ENCODE results near the gene PANK4. TPM values are rescaled to one million over a fixed set of nuclear protein-coding genes. Genes with fewer than 3 reads are reported as not detected.

PANK4 gene
- total RNA-seq, 2 experiments from 2014 or later: 86.5 to 88.9 TPM

- POLR2A ChIA-PET: interaction anchor here (0.8 to 6.9 kb wide), 26 partner anchors 10 to 358 kb away, joined by 3 to 128 read pairs (median 4); partner anchors contain the start of genes FAAP20, HES5, MORN1 and PANK4
- no peaks in the 10 kb centered on the region for H3K36me3 Mint-ChIP-seq
Measured at GRCh38 chr1:2546515-2547209, 20.3 kb upstream of the PANK4 start.

GRCh38 chr1:2545754-2546514, 19.5 kb upstream of the PANK4 start:
- Mint-ChIP-seq H3K36me3 (no peaks in the 10 kb centered on the region), H3K4me1 (peaks cover 9% of the 10 kb centered on the region), H3K27me3 (peaks cover 5% of the 10 kb centered on the region), H3K27ac (peak overlapping the region; percentile 96), H3K4me3 (peak overlapping the region; percentile 91), H3K9me3 (no peaks in the 10 kb centered on the region)
- POLR2A ChIA-PET: interaction anchor here (0.6 to 6.9 kb wide), 16 partner anchors 11 to 355 kb away, joined by 3 to 128 read pairs (median 6); partner anchors contain the start of genes FAAP20, HES5, MORN1 and PANK4
- DNase-seq (peak; percentile 91), ATAC-seq (ENCODE audit: low read depth) (peak; percentile 37)

More at GRCh38 chr1:2546515-2547209, 20.3 kb upstream of the PANK4 start:
- H3K4me1 Mint-ChIP-seq: peaks cover 10% of the 10 kb centered on the region
- DNase-seq (peak; percentile 88), ATAC-seq (ENCODE audit: low read depth) (peak; percentile 54)
- peak overlapping the region; percentile 96 for H3K27ac Mint-ChIP-seq
- H3K27me3 Mint-ChIP-seq: no peaks in the 10 kb centered on the region
- peak overlapping the region; percentile 91 for H3K4me3 Mint-ChIP-seq
- H3K9me3 Mint-ChIP-seq: no peaks in the 10 kb centered on the region

DNA sequence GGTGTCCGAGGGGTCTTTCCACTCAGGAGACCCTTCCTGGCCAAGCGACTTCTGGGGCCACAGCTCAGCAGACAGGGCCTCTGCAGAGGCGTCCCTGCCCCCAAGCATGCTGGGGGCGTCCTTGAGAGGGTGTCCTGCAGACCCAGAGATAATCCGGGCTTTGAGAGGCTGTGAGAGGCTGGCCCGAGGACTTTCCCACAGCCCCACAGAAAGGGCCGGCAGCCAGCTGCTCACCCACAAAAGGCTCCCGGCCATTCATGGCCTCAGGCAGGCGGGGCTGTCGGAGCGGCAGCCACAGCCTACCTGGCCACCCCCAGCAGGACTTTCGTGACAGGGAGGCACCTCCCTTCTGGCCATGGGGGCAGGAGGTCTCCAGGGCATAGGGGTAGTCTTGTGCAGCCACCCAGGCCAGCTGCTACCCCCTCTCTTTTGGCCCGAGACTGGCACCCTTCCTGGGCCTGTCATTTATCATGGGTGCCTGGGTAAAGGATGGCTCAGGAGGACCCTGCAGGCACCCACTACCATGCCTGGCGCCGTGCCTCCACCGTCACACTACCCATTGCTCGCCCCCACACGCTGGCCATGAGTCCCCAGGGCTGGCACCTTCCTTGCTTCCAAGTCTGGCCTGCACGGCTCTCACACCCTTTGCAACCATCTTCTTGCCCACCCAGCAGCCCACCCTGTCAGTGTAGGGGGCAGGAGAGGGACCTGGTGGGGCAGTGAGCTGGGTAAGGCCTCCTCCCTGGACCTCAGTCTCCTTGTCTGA, 18.7 kb upstream of the PANK4 start:
- Mint-ChIP-seq H3K9me3 (no peaks in the 10 kb centered on the region), H3K4me1 (peaks cover 7% of the 10 kb centered on the region), H3K4me3 (no peak overlapping the region), H3K27me3 (peaks cover 5% of the 10 kb centered on the region), H3K27ac (no peak overlapping the region), H3K36me3 (no peaks in the 10 kb centered on the region)
- POLR2A ChIA-PET: interaction anchor here (0.8 to 6.9 kb wide), 12 partner anchors 11 to 350 kb away, joined by 3 to 128 read pairs (median 6); partner anchors contain the start of genes FAAP20, HES5, MORN1 and PANK4
- ATAC-seq (ENCODE audit: low read depth): no peak
- no peak for DNase-seq

DNA sequence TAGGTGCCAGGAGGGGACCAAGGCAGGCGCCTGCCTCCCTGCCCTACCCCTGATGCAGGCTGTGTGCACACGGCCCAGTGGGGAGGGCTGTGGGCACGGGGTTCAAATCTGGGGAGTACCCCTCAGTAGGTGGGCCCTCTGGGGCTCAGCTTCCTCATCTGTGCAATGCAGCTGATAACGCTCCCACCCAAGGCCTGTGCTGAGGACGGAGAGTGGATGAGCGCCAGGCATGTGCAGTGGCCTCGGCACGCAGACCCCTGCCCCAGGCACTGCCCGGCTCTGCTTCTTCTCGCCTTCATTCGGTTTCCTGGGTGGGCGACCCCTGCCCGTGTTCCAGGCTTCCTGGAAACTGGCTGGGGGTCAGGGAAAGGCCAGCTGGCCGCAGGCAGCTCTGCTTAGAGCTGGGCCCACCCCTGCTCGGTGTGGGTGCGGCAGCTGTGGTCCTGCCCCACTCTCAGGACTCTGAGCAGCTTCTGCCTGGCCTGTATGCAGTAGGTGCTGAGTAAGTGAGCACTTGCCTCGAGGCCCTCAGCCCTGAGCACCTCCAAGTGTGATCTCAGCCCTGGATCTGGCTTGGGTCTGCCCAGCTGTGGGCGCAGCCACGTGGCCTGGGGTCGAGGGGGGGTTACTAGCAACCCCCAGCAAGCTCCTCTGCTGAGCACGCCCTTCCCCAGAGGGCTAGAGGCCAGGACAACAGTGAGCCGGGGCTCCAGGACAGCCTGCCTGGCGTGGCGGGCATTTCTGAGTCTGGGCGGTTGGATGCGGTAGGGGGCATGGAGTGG, 17.9 kb upstream of the PANK4 start:
- ATAC-seq (ENCODE audit: low read depth) (no peak), DNase-seq (no peak)
- POLR2A ChIA-PET: interaction anchor here (0.7 to 6.9 kb wide), 6 partner anchors 10 to 131 kb away, joined by 3 to 128 read pairs (median 18); partner anchors contain the start of genes HES5, PANK4 and TNFRSF14
- H3K27ac Mint-ChIP-seq: no peak overlapping the region
- no peak overlapping the region for H3K4me3 Mint-ChIP-seq
- H3K36me3 Mint-ChIP-seq: no peaks in the 10 kb centered on the region
- peaks cover 5% of the 10 kb centered on the region for H3K27me3 Mint-ChIP-seq
- no peaks in the 10 kb centered on the region for H3K9me3 Mint-ChIP-seq
- peaks cover 7% of the 10 kb centered on the region for H3K4me1 Mint-ChIP-seq

GRCh38 chr1:2543543-2544092, 17.2 kb upstream of the PANK4 start:
- DNase-seq (peak; percentile 66), ATAC-seq (ENCODE audit: low read depth) (no peak)
- POLR2A ChIA-PET: interaction anchor here (0.7 to 6.9 kb wide), 2 partner anchors 10 to 18 kb away, joined by 3 to 128 read pairs; partner anchors contain the start of gene PANK4
- no peak overlapping the region for H3K27ac Mint-ChIP-seq
- H3K4me1 Mint-ChIP-seq: peaks cover 3% of the 10 kb centered on the region
- H3K4me3 Mint-ChIP-seq: no peak overlapping the region
- H3K27me3 Mint-ChIP-seq: peaks cover 5% of the 10 kb centered on the region
- no peaks in the 10 kb centered on the region for H3K9me3 Mint-ChIP-seq
- H3K36me3 Mint-ChIP-seq: no peaks in the 10 kb centered on the region

DNA sequence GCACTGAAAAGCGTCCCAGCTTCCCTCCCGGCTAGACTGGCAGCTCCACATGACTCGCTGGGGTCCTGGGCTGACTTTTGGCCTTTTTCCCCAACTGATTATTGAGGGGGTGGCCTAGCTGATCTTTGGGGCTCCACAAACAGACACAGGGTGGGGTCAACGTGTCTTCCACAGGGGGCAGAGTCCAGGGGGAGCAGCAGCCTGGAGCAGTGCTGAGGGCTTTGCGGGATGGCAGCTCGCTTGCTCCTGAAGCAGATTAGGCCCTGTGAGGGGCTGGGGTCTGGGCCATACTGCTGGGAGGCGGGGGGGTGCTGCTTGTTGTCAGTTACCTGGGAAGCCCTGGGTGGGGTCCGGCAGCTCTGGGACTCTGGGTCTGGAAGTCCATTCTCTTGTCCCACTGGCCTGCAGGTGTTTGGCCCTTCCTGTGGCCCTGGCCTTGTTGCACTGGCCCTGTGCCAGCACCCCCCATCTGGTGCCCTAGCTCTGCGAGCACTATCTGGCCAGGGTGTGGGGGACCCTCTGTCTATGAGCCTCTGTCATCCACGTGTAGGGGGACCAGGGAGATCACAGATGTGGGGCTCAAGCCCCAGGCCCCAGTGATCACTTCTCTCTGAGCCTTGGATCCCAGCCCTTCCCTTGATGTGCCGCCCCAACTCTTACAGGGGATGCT, 16.0 kb upstream of the PANK4 start:
- Mint-ChIP-seq H3K27me3 (peaks cover 5% of the 10 kb centered on the region), H3K27ac (peak overlapping the region; percentile 38), H3K36me3 (no peaks in the 10 kb centered on the region), H3K4me1 (no peaks in the 10 kb centered on the region), H3K9me3 (no peaks in the 10 kb centered on the region), H3K4me3 (no peak overlapping the region)
- ATAC-seq (ENCODE audit: low read depth) (no peak), DNase-seq (no peak)
- POLR2A ChIA-PET: interaction anchor here (1.0 to 1.3 kb wide), 4 partner anchors 14 to 42 kb away, joined by 3 to 4 read pairs (median 4); partner anchors contain the start of genes PANK4 and TNFRSF14

GRCh38 chr1:2541619-2542245, 15.3 kb upstream of the PANK4 start:
- H3K4me3 Mint-ChIP-seq: no peak overlapping the region
- H3K4me1 Mint-ChIP-seq: no peaks in the 10 kb centered on the region
- H3K36me3 Mint-ChIP-seq: no peaks in the 10 kb centered on the region
- ATAC-seq (ENCODE audit: low read depth) (no peak), DNase-seq (no peak)
- POLR2A ChIA-PET: interaction anchor here (1.0 to 1.3 kb wide), 4 partner anchors 14 to 42 kb away, joined by 3 to 4 read pairs (median 4); partner anchors contain the start of genes PANK4 and TNFRSF14
- H3K9me3 Mint-ChIP-seq: no peaks in the 10 kb centered on the region
- peaks cover 5% of the 10 kb centered on the region for H3K27me3 Mint-ChIP-seq
- H3K27ac Mint-ChIP-seq: no peak overlapping the region

DNA sequence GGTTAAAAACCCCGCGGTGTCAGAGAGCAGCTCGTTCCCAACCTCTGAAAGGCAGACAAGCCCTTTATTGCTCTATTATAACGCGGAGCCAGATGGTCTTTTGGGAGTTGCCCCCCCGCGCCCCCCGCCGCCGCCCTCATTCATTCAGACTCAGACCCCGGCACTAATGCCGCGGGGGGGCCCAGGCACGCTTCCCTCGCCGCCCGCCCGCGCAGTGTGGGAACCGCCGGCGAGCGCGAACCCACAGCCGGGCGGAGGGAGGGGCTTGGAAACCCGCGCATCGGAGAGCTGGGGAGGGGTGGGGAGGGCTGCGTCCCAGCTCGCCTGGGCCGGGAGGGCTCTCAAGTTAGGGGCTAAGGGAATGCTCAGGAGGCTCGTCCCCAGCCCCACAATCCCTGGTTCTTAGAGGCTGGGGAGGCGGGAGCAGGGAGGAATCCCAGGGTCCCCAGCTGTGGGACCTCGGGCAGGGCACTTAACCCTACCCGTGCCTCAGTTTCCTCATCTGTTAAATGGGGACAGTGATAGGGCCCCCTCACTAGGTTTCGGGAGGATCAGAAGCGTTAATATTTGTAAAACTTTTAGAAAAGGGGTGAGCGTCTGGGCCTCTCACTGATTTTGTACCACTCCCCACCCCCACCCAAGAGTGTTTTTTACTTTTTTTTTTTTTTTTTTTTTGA, 14.6 kb upstream of the PANK4 start:
- Mint-ChIP-seq H3K4me3 (no peak overlapping the region), H3K36me3 (no peaks in the 10 kb centered on the region), H3K27me3 (peaks cover 8% of the 10 kb centered on the region), H3K27ac (no peak overlapping the region), H3K4me1 (no peaks in the 10 kb centered on the region), H3K9me3 (no peaks in the 10 kb centered on the region)
- no peak for ATAC-seq (ENCODE audit: low read depth)
- DNase-seq: no peak
- POLR2A ChIA-PET: interaction anchor here (0.9 to 1.2 kb wide), 4 partner anchors 15 to 17 kb away, joined by 3 to 4 read pairs (median 4); partner anchors contain the start of gene TNFRSF14

DNA sequence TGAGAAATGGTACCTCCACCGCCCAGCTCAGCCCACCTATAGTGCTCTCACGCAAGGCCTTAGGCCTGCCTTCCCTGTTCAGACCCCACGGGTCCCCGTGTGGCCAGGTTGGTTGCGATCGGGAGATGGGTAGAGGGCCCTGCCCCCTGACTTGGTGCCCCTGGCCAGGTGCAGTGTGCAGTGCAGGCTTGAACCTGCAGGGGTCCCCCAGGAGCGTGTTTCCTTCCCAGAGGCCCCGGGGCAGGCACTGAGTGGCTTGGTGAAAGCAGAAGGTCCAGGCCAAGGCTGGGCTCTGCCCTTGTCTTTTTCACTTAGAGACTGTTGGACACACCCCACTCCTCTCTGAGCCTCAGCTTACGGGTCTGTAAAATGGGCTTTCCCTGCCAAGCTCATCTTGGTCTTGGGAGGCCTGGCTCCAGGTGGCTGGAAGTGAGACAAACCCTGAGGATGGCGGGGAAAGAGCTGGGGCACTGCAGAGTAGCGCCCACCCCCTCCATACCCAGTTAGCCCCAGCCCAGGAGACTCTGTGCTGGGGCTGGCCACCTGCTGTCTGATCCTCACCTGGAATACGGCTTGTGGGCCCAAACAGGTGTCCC, 13.0 kb upstream of the PANK4 start:
- POLR2A ChIA-PET: interaction anchor here (0.7 kb wide), 1 partner anchor 46 kb away, joined by 3 read pairs; no protein-coding TSS in a partner anchor

GRCh38 chr1:2538872-2539271, 12.5 kb upstream of the PANK4 start:
- H3K36me3 Mint-ChIP-seq: no peaks in the 10 kb centered on the region
- H3K4me1 Mint-ChIP-seq: no peaks in the 10 kb centered on the region
- DNase-seq (no peak), ATAC-seq (ENCODE audit: low read depth) (no peak)
- POLR2A ChIA-PET: no interaction called here
- H3K9me3 Mint-ChIP-seq: no peaks in the 10 kb centered on the region
- no peak overlapping the region for H3K27ac Mint-ChIP-seq
- peaks cover 8% of the 10 kb centered on the region for H3K27me3 Mint-ChIP-seq
- no peak overlapping the region for H3K4me3 Mint-ChIP-seq

More for the DNA sequence above, 13.0 kb upstream of the PANK4 start:
- Mint-ChIP-seq H3K27ac (no peak overlapping the region), H3K4me3 (no peak overlapping the region), H3K36me3 (no peaks in the 10 kb centered on the region), H3K27me3 (peaks cover 8% of the 10 kb centered on the region), H3K4me1 (no peaks in the 10 kb centered on the region), H3K9me3 (no peaks in the 10 kb centered on the region)
- no peak for ATAC-seq (ENCODE audit: low read depth)
- peak; percentile 55 for DNase-seq

Measured in activated naive CD8-positive, alpha-beta T cell treated with anti-CD3 and anti-CD28 coated beads, Interleukin-2, amount 10 ng/mL, durations not matched to agents 7 days and 5 days (primary cell).